GM12891 (cell line): Measurements from ENCODE around the gene CMTM7.
"Not testable (repeated sequence)": the region's sequence is repeated elsewhere in the genome, so short reads cannot be mapped to it uniquely, and the experiment has no call there.

Source experiments
- POLR2A ChIP-seq: IDR thresholded peaks from 2 replicates; pipeline ENCODE4 v1.6.1; 2011; ENCODE audit warnings: low read depth, low read length, control low read depth
- POLR2AphosphoS5 ChIP-seq: IDR thresholded peaks from 2 replicates; pipeline ENCODE4 v1.6.1; 2011; ENCODE audit warnings: low read depth, low read length, control low read depth
- POU2F2 ChIP-seq: IDR thresholded peaks from 2 replicates; pipeline ENCODE4 v1.6.1; 2011; ENCODE audit warnings: low read depth, mild to moderate bottlenecking, control low read depth, low read length, moderate library complexity
- TAF1 ChIP-seq: IDR thresholded peaks from 2 replicates; pipeline ENCODE4 v1.6.1; 2011; ENCODE audit warnings: low read depth, low read length, control low read depth

GRCh38 chr3:32472151-32472550 lies 80.5 kb downstream of the CMTM7 start:
- TF ChIP-seq POLR2AphosphoS5, TAF1, POLR2A, POU2F2: not testable (repeated sequence)
